AG09319 (cell line): ENCODE data around the gene SBK1.

Experiments used
- DNase-seq: peaks from one replicate; pipeline ENCODE4 v3.0.0-alpha.2; 2010; ENCODE audit warnings: low read depth; ENCODE audit errors: extremely low read depth
- TF ChIP-seq, protein P1 (sequence below): IDR thresholded peaks from 2 replicates; pipeline ENCODE4 v1.5.1; 2011; ENCODE audit warnings: low read depth, mild to moderate bottlenecking, inconsistent platforms, low read length, moderate library complexity

Gene SBK1

DNA sequence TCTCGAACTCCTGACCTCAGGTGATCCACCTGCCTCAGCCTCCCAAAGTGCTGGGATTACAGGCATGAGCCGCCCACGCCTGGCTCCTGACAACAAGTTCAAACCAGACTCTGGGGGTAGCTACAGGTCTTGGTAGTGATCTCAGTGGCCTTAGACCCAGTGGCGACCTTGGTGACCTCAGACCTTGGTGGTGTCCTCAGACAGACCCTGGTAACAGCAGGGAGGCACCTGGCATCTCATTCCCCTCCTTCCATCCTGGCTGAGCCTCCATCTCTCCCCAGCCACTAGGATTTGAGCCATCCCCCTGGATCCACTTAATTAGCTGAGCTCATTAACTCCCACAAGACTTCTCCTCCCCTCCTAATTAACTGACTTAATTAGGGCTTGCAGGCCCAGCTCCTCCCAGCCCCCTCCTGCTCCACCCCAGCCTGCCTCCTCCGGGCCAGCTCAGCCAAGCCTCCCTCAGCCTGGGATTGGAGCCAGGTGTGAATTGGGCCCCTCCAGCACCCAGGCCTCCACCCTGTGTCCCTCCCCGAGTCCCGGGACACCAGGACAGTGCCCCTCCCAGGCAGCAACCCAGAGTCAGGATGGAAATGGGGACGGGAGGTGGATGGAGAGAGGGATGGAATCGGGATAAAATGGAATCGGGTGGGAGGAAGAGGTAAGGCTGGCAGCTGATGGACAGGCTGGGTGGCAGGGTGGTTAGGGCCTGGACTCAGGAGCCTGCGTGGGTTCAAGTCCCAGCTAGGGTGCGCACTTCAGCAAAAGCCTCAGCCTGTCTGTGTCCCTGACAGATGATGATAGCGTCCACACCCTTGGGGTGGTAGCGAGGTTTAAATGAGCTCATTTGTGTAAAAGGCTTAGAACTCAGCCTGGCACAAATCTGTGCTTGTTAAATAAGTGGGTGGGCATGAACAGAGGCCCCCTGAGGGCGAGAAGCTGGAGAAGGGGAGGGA is 11.2 kb upstream of the SBK1 start:
- DNase-seq: no peak
- TF ChIP-seq, protein P1, sequence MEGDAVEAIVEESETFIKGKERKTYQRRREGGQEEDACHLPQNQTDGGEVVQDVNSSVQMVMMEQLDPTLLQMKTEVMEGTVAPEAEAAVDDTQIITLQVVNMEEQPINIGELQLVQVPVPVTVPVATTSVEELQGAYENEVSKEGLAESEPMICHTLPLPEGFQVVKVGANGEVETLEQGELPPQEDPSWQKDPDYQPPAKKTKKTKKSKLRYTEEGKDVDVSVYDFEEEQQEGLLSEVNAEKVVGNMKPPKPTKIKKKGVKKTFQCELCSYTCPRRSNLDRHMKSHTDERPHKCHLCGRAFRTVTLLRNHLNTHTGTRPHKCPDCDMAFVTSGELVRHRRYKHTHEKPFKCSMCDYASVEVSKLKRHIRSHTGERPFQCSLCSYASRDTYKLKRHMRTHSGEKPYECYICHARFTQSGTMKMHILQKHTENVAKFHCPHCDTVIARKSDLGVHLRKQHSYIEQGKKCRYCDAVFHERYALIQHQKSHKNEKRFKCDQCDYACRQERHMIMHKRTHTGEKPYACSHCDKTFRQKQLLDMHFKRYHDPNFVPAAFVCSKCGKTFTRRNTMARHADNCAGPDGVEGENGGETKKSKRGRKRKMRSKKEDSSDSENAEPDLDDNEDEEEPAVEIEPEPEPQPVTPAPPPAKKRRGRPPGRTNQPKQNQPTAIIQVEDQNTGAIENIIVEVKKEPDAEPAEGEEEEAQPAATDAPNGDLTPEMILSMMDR: no peak

DNA sequence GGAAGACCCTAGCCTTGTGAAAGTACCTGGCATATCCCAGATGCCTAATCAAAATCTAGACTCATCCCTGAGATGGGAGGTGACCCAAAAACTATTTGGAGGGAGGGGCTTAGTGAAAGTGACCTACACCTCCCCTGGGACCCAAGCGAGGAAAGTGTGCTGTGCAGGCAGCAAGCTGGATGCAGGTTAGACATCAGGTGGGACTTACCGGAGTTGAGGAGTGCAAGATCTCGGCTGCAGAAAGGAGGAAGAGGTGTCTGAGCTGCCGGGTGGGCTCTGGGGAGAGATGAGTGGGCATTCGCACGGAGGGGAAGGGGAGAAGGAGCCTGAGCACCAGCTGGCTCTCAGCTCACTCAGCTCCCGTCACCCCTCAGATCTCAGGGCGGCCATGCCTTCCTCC is 10.3 kb upstream of the SBK1 start:
- TF ChIP-seq, protein P1: no peak
- no peak for DNase-seq

DNA sequence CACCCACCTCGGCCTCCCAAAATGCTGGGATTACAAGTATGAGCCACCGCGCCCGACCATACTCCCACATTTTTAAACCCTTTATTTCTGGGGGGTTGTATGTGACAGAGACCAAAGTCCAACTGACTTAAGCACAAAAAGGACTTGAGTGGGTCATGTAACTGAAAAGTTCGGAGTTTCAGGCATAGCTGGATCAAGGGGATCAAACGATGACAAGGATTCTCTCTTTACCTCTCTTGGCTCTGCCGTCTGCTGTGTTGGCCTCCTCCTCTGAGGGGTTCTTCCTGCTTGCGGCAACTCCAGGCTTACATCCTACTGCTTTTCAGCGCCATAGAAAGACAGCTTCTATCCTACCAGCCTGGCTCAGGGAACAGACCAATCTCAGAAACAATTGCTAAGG is 9.2 kb upstream of the SBK1 start:
- TF ChIP-seq, protein P1: no peak
- no peak for DNase-seq

DNA sequence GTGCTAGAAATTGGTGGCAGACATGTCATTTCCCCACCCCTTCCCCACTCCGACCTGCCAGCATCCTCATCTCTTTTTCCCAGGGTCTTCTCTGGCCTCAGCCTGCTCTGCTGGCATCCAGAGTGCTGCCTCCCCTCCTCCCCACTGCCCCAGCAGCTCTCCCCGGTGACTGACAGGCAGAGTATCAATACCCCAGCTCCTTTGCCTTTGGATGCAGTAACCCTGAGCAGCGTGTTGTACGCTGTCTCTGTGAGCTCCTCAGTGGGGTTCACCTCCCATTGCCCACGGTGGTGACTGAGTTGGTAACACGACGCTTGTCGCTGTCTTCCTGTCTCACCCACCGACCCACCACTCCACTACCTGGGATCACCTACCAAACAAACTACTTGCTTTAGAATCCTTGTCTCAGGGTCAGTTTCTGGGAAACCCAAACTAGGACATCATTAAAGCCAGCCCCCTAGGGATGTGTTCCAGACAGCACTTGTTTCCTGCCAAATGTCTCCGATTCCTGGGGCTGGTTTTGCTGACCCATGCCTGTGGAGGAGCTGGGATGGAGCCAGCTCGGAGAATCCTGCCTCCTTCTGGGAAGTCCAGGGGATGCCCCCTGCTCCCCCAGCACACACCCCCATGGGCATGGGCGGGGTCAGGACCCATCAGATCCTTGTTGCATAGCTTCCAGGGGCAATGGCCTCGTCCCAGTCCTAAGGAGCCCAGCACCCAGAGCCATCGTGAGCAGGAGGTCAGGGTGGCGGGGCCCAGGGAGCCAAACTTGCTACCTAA is 8.3 kb upstream of the SBK1 start:
- DNase-seq: no peak
- TF ChIP-seq, protein P1: no peak

DNA sequence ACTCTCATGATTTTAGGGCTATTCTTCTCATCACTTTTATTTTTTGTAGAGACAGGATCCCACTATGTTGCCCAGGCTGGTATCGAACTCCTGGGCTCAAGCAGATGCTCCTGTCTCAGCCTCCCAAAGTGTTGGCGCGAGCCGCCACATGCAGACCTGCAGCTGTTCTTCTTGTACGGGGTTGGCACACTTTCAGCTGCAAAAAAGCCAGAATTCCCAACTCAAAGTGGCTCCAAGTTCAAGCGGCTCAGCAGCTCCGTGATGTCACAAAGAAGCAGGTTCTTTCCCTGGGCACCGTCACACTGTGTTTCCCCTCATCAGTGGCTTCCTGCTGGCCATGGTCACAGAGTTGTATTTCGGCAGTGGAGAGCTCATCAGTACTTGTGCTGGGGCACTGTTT is 6.7 kb upstream of the SBK1 start:
- no peak for DNase-seq
- TF ChIP-seq, protein P1: no peak

DNA sequence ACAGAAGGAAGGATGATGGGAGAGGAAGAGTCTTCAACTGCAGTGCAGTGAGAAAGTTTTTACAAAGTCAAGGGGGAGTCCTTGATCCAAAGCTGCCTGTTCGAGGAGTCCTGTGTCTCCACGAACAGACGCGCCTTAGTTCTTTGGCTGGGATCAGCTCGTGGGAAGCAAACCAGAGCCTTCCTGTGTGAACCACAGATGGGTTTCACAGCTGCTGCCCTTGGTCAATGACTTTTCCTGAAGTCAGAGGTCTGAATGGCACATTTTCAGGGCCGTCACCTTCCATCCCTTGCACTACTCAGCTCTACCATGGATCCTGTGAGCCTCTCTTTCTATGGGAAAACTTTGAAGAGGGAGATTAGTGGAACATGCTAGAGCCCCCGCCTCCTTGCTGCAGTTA is 4.2 kb upstream of the SBK1 start:
- TF ChIP-seq, protein P1: no peak
- DNase-seq: no peak

DNA sequence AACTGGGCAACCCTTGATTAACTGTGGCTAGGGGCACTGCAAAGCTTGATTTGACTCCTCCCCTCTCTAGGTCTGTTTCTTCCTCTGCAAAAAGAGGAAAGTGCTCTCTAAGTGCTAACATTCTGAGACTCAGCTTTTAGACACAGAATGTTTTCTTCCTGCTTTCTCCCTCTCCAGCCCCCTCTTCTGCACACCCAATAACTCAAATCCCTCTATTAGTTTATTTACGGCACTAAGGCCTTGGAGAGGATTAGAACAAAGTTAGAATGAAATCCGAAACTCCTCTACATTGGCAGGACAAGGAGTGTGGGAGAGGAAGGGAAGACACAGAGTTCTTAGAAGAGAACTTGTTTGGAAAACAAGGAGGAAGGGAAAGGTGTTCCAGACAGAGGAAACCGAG is 3.3 kb upstream of the SBK1 start:
- TF ChIP-seq, protein P1: no peak
- DNase-seq: no peak
